NT2/D1 (cell line): ENCODE results near the gene RNGTT.

Source experiments
- SUZ12 ChIP-seq: IDR thresholded peaks from 2 replicates; pipeline ENCODE4 v1.6.1; 2011; ENCODE audit not compliant: insufficient read length, insufficient read depth; ENCODE audit errors: extremely low read depth
- YY1 ChIP-seq: IDR thresholded peaks from 2 replicates; pipeline ENCODE4 v1.6.1; 2011; ENCODE audit not compliant: insufficient read length, insufficient read depth

GRCh38 chr6:88890394-88890793 is 73.0 kb downstream of the RNGTT start:
- no peak for TF ChIP-seq SUZ12
- no peak for TF ChIP-seq YY1
